NCI-H82 treated with DMSO at 0.1 percent for 48 hours (cell line): Measurements from ENCODE around the gene MRPL2.

Experiments used
- DNase-seq: peaks from one replicate; lab custom pipeline; 2025; ENCODE audit not compliant: unreplicated experiment; lab: John Stamatoyannopoulos, UW

MRPL2 gene

GRCh38 chr6:43059168-43060033 lies at the start of gene MRPL2, which contains the start of gene KLC4:
MRPL2 (minus strand) TSS chr6:43059434; CDS start chr6:43059381, 53 bp downstream.
KLC4 (plus strand) TSS chr6:43059631; CDS start chr6:43061336, 1,705 bp downstream.
- peak; percentile 99 for DNase-seq

GRCh38 chr6:43107344-43108062 lies 48.3 kb upstream of the MRPL2 start:
- peak; percentile 32 for DNase-seq

- DNase-seq: no peak
Observed at GRCh38 chr6:43105538-43106222, 46.4 kb upstream of the MRPL2 start.

- no peak for DNase-seq
Observed at GRCh38 chr6:43103253-43103876, 44.1 kb upstream of the MRPL2 start.

GRCh38 chr6:43101497-43101896 lies 42.3 kb upstream of the MRPL2 start:
- no peak for DNase-seq

GRCh38 chr6:43097502-43097901 lies 38.3 kb upstream of the MRPL2 start:
- no peak for DNase-seq

GRCh38 chr6:43097098-43097489 lies 37.9 kb upstream of the MRPL2 start:
- DNase-seq: no peak

GRCh38 chr6:43096451-43097097 lies 37.3 kb upstream of the MRPL2 start:
- DNase-seq: no peak

- DNase-seq: no peak
Observed at GRCh38 chr6:43095939-43096338, 36.7 kb upstream of the MRPL2 start.

- no peak for DNase-seq
Observed at GRCh38 chr6:43093436-43094289, 34.4 kb upstream of the MRPL2 start.

GRCh38 chr6:43092635-43093034 lies 33.4 kb upstream of the MRPL2 start:
- no peak for DNase-seq

GRCh38 chr6:43091436-43091991 lies 32.3 kb upstream of the MRPL2 start:
- no peak for DNase-seq

GRCh38 chr6:43091020-43091419 lies 31.8 kb upstream of the MRPL2 start:
- DNase-seq: no peak

- no peak for DNase-seq
Observed at GRCh38 chr6:43090559-43090956, 31.3 kb upstream of the MRPL2 start.

GRCh38 chr6:43089874-43090558 lies 30.8 kb upstream of the MRPL2 start:
- no peak for DNase-seq

- DNase-seq: no peak
Observed at GRCh38 chr6:43089467-43089866, 30.2 kb upstream of the MRPL2 start.

GRCh38 chr6:43088654-43089056 lies 29.4 kb upstream of the MRPL2 start:
- DNase-seq: no peak

GRCh38 chr6:43086022-43086658 lies 26.9 kb upstream of the MRPL2 start:
- no peak for DNase-seq
